ENCODE data around the gene VWA1.

GRCh38 chr1:1432951-1433803 lies 2.3 kb upstream of the VWA1 start:
- no peak for TF ChIP-seq TAF1 (IDR thresholded peaks at IDR 0.05; ENCODE audit: borderline replicate concordance, low read depth, low read length)
- no peak for TF ChIP-seq RAD21 (IDR thresholded peaks at IDR 0.05; ENCODE audit: insufficient read depth, low read depth, low read length)
- no peak for TF ChIP-seq POLR2AphosphoS5 (IDR thresholded peaks at IDR 0.05; ENCODE audit: low read length)
- TF ChIP-seq, protein P1, sequence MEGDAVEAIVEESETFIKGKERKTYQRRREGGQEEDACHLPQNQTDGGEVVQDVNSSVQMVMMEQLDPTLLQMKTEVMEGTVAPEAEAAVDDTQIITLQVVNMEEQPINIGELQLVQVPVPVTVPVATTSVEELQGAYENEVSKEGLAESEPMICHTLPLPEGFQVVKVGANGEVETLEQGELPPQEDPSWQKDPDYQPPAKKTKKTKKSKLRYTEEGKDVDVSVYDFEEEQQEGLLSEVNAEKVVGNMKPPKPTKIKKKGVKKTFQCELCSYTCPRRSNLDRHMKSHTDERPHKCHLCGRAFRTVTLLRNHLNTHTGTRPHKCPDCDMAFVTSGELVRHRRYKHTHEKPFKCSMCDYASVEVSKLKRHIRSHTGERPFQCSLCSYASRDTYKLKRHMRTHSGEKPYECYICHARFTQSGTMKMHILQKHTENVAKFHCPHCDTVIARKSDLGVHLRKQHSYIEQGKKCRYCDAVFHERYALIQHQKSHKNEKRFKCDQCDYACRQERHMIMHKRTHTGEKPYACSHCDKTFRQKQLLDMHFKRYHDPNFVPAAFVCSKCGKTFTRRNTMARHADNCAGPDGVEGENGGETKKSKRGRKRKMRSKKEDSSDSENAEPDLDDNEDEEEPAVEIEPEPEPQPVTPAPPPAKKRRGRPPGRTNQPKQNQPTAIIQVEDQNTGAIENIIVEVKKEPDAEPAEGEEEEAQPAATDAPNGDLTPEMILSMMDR (IDR thresholded peaks at IDR 0.05 in 2 of 3, conservative IDR thresholded peaks at IDR 0.05 in 1 of 3; ENCODE audit: control insufficient read depth in 2 of 3, extremely low read depth in 1 of 3, insufficient read depth in 1 of 3, low read depth in 3 of 3, low read length in 3 of 3) = no peak
- no peak for TF ChIP-seq ZNF592 (IDR thresholded peaks at IDR 0.05)
